Measurements from ENCODE around the gene ADAT1. TPM values are rescaled to one million over a fixed set of nuclear protein-coding genes. Genes with fewer than 3 reads are reported as not detected.

Gene ADAT1
- total and polyA plus RNA-seq, 2 donors: 22.2 to 23.2 TPM

DNA sequence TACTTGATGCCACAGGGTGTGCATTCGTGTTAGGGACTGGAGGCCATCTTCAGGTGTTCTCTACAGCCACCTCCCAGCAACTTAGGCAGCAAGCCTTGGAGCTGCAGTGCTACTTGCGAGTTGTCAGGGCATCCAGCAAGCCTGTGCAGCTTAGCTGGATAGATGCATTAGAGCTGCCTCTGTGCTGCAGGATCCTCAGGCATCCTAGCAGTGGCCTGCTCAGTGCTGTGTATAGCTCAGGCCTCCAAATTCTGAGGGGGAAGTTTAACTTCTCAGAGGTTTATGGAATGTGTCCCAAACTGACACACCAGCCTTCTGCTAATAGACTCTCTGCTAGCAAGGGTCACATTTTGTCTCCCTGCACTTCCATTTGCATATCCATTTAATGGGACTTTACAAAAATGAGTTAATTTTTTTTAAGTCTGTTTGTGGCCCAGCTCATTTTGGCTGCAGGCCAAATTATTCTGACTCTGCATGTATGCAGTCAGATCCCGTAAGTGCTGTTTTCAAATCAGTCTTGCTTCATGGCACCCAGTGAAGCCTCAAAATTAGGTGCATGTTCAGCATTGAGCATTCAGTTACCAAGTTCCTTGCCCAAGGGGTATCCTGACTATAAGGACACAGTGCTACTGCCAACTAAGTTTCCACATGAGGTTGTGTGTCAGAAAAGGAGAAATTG, 50.1 kb downstream of the ADAT1 start:
- H3K9me3 ChIP-seq (ENCODE audit: control insufficient read depth in 2 of 2, insufficient read depth in 1 of 2, low read length in 1 of 2): no peaks in the 10 kb centered on the region
- no peak overlapping the region for H3K4me3 ChIP-seq (ENCODE audit: low read length in 2 of 2)
- 93% methylated on average over 3 of the region's 3 CpGs for WGBS
- H3K27me3 ChIP-seq (ENCODE audit: control insufficient read depth in 2 of 2, insufficient read depth in 1 of 2, low read length in 1 of 2): no peaks in the 10 kb centered on the region
- H3K36me3 ChIP-seq (ENCODE audit: control insufficient read depth in 2 of 2, insufficient read depth in 2 of 2, low read length in 1 of 2): peaks cover 76 to 91% of the 10 kb centered on the region in 2 donors
- no peaks in the 10 kb centered on the region for H3K4me1 ChIP-seq (ENCODE audit: control insufficient read depth in 2 of 2, insufficient read depth in 2 of 2, low read length in 2 of 2)
- no peak for DNase-seq (ENCODE audit: low read depth in 6 of 9, low spot score in 9 of 9)
- H3K27ac ChIP-seq (ENCODE audit: low read depth in 1 of 2, low read length in 1 of 2): no peak overlapping the region

- peak overlapping the region in 1 of 2 donors; percentile 11 for H3K27ac ChIP-seq (ENCODE audit: low read depth in 1 of 2, low read length in 1 of 2)
- DNase-seq (ENCODE audit: low read depth in 6 of 9, low spot score in 9 of 9): peak in 1 of 9 donors; percentile 25
- no peaks in the 10 kb centered on the region for H3K9me3 ChIP-seq (ENCODE audit: control insufficient read depth in 2 of 2, insufficient read depth in 1 of 2, low read length in 1 of 2)
- H3K36me3 ChIP-seq (ENCODE audit: control insufficient read depth in 2 of 2, insufficient read depth in 2 of 2, low read length in 1 of 2): peaks cover 56 to 72% of the 10 kb centered on the region in 2 donors
- peaks cover 9 to 12% of the 10 kb centered on the region in 2 donors for H3K4me1 ChIP-seq (ENCODE audit: control insufficient read depth in 2 of 2, insufficient read depth in 2 of 2, low read length in 2 of 2)
- H3K27me3 ChIP-seq (ENCODE audit: control insufficient read depth in 2 of 2, insufficient read depth in 1 of 2, low read length in 1 of 2): no peaks in the 10 kb centered on the region
- WGBS: 92% methylated on average over 5 of the region's 5 CpGs
- no peak overlapping the region for H3K4me3 ChIP-seq (ENCODE audit: low read length in 2 of 2)
Observed at GRCh38 chr16:75570396-75571065, 52.5 kb downstream of the ADAT1 start.

GRCh38 chr16:75567911-75568310, 55.2 kb downstream of the ADAT1 start:
- 98% methylated on average over 4 of the region's 4 CpGs for WGBS
- H3K36me3 ChIP-seq (ENCODE audit: control insufficient read depth in 2 of 2, insufficient read depth in 2 of 2, low read length in 1 of 2): peaks cover 34 to 51% of the 10 kb centered on the region in 2 donors
- DNase-seq (ENCODE audit: low read depth in 6 of 9, low spot score in 9 of 9): no peak
- H3K9me3 ChIP-seq (ENCODE audit: control insufficient read depth in 2 of 2, insufficient read depth in 1 of 2, low read length in 1 of 2): no peaks in the 10 kb centered on the region
- H3K27ac ChIP-seq (ENCODE audit: low read depth in 1 of 2, low read length in 1 of 2): no peak overlapping the region
- H3K27me3 ChIP-seq (ENCODE audit: control insufficient read depth in 2 of 2, insufficient read depth in 1 of 2, low read length in 1 of 2): no peaks in the 10 kb centered on the region
- no peak overlapping the region for H3K4me3 ChIP-seq (ENCODE audit: low read length in 2 of 2)
- H3K4me1 ChIP-seq (ENCODE audit: control insufficient read depth in 2 of 2, insufficient read depth in 2 of 2, low read length in 2 of 2): peaks cover 9 to 20% of the 10 kb centered on the region in 2 donors

GRCh38 chr16:75566758-75567255, 56.3 kb downstream of the ADAT1 start:
- peak overlapping the region; percentile 81 to 91 for H3K4me3 ChIP-seq (ENCODE audit: low read length in 2 of 2)
- no peaks in the 10 kb centered on the region for H3K9me3 ChIP-seq (ENCODE audit: control insufficient read depth in 2 of 2, insufficient read depth in 1 of 2, low read length in 1 of 2)
- DNase-seq (ENCODE audit: low read depth in 6 of 9, low spot score in 9 of 9): peak in 1 of 9 donors; percentile 15
- no peaks in the 10 kb centered on the region for H3K27me3 ChIP-seq (ENCODE audit: control insufficient read depth in 2 of 2, insufficient read depth in 1 of 2, low read length in 1 of 2)
- peaks cover 24 to 39% of the 10 kb centered on the region in 2 donors for H3K36me3 ChIP-seq (ENCODE audit: control insufficient read depth in 2 of 2, insufficient read depth in 2 of 2, low read length in 1 of 2)
- peaks cover 9 to 20% of the 10 kb centered on the region in 2 donors for H3K4me1 ChIP-seq (ENCODE audit: control insufficient read depth in 2 of 2, insufficient read depth in 2 of 2, low read length in 2 of 2)
- WGBS: 6% methylated on average over 32 of the region's 32 CpGs
- H3K27ac ChIP-seq (ENCODE audit: low read depth in 1 of 2, low read length in 1 of 2): no peak overlapping the region

DNA sequence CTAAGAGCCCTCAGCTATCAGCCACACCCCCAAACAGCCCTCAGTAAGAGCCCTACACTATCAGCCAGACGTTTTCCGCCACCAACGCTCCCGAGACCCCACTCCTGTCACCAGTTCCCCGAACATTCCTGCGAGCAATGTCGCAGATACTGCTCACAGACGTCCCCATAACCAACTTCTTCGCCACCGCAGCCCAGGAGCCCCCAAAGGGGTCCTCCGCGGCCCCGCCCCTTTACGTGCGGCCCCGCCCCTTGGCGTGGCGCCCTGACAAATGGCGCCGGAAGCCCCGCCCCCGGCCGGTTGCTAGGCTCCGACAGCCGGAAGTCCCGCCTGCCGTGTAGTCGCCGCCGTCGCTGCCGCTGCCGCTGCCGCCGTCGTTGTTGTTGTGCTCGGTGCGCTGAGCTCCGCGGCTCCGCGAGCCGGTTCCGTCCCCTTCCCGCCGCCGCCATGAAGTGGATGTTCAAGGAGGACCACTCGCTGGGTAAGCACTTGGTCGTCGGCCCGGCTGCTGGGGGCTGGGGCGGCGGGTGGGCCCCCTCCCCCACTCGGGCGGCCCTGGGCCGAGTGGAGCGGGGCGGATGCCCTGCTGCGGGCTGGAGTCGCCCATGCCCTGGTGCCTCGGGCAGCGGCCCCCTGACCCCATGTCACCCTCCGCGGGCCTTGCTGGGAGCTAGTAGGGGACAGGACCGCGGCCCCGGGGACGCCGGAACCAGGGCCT, 56.9 kb downstream of the ADAT1 start, which contains the start of gene GABARAPL2:
Gene GABARAPL2 (plus strand): TSS at position 340 of the 718 bp plus-strand sequence. CDS start 108 bp downstream, at position 448.
- WGBS: under 1% methylated on average over 69 of the region's 69 CpGs
- H3K4me1 ChIP-seq (ENCODE audit: control insufficient read depth in 2 of 2, insufficient read depth in 2 of 2, low read length in 2 of 2): peaks cover 9 to 20% of the 10 kb centered on the region in 2 donors

GRCh38 chr16:75565640-75566039, 57.4 kb downstream of the ADAT1 start:
- H3K9me3 ChIP-seq (ENCODE audit: control insufficient read depth in 2 of 2, insufficient read depth in 1 of 2, low read length in 1 of 2): no peaks in the 10 kb centered on the region

More for the DNA sequence above, 56.9 kb downstream of the ADAT1 start, which contains the start of gene GABARAPL2:
- DNase-seq (ENCODE audit: low read depth in 6 of 9, low spot score in 9 of 9): peak; percentile 71 to 95 (median 87)
- Histone ChIP-seq H3K4me3 (ENCODE audit: low read length in 2 of 2) (peak within 1 kb of the TSS; percentile 81 to 91), H3K9me3 (ENCODE audit: control insufficient read depth in 2 of 2, insufficient read depth in 1 of 2, low read length in 1 of 2) (no peaks in the 10 kb centered on the region), H3K27ac (ENCODE audit: low read depth in 1 of 2, low read length in 1 of 2) (peak within 1 kb of the TSS; percentile 50 to 71), H3K27me3 (ENCODE audit: control insufficient read depth in 2 of 2, insufficient read depth in 1 of 2, low read length in 1 of 2) (no peaks in the 10 kb centered on the region), H3K36me3 (ENCODE audit: control insufficient read depth in 2 of 2, insufficient read depth in 2 of 2, low read length in 1 of 2) (peaks cover 24 to 35% of the 10 kb centered on the region in 2 donors)

GRCh38 chr16:75559564-75560372, 63.3 kb downstream of the ADAT1 start:
- WGBS: 85% methylated on average over 10 of the region's 10 CpGs
- DNase-seq (ENCODE audit: low read depth in 6 of 9, low spot score in 9 of 9): no peak

More at GRCh38 chr16:75565640-75566039, 57.4 kb downstream of the ADAT1 start:
- Histone ChIP-seq H3K27me3 (ENCODE audit: control insufficient read depth in 2 of 2, insufficient read depth in 1 of 2, low read length in 1 of 2) (peaks cover 0 to 2% of the 10 kb centered on the region in 2 donors), H3K36me3 (ENCODE audit: control insufficient read depth in 2 of 2, insufficient read depth in 2 of 2, low read length in 1 of 2) (peaks cover 21 to 30% of the 10 kb centered on the region in 2 donors), H3K27ac (ENCODE audit: low read depth in 1 of 2, low read length in 1 of 2) (peak overlapping the region; percentile 50 to 64), H3K4me3 (ENCODE audit: low read length in 2 of 2) (peak overlapping the region; percentile 81 to 91), H3K4me1 (ENCODE audit: control insufficient read depth in 2 of 2, insufficient read depth in 2 of 2, low read length in 2 of 2) (peaks cover 9 to 20% of the 10 kb centered on the region in 2 donors)
- no peak for DNase-seq (ENCODE audit: low read depth in 6 of 9, low spot score in 9 of 9)
- 27% methylated on average over 15 of the region's 15 CpGs for WGBS

DNA sequence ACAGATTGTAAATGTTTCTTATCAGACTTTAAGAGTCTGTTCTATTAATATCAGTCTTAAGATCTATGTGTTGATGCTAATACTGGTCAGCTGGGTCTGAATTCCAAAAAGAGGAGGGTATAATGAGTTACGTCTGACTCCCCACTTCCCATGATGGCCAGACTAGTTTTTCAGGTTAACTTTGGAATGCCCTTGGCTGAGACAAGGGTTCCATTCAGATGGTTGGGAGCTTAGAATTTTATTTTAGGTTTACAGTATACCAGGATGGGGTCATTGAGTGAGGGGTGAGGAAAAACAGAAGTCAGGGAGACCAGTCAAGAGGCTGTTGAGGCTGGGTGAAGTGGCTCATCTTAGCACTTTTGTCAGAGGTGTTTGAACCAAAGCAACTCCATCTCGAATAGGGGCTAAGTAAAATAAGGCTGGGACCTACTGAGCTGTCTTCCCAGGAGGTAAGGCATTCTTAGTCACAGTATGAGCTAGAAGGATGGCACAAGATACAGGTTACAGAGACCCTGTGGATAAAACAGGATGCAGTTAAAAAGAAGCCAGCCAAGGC, 64.2 kb downstream of the ADAT1 start:
- H3K4me1 ChIP-seq (ENCODE audit: control insufficient read depth in 2 of 2, insufficient read depth in 2 of 2, low read length in 2 of 2): peaks cover 9 to 15% of the 10 kb centered on the region in 2 donors
- H3K27ac ChIP-seq (ENCODE audit: low read depth in 1 of 2, low read length in 1 of 2): no peak overlapping the region
- H3K27me3 ChIP-seq (ENCODE audit: control insufficient read depth in 2 of 2, insufficient read depth in 1 of 2, low read length in 1 of 2): peaks cover 0 to 20% of the 10 kb centered on the region in 2 donors
- WGBS: 89% methylated on average over 2 of the region's 2 CpGs
- H3K9me3 ChIP-seq (ENCODE audit: control insufficient read depth in 2 of 2, insufficient read depth in 1 of 2, low read length in 1 of 2): peaks cover 0 to 4% of the 10 kb centered on the region in 2 donors
- no peaks in the 10 kb centered on the region for H3K36me3 ChIP-seq (ENCODE audit: control insufficient read depth in 2 of 2, insufficient read depth in 2 of 2, low read length in 1 of 2)
- no peak overlapping the region for H3K4me3 ChIP-seq (ENCODE audit: low read length in 2 of 2)
- no peak for DNase-seq (ENCODE audit: low read depth in 6 of 9, low spot score in 9 of 9)

More at GRCh38 chr16:75559564-75560372, 63.3 kb downstream of the ADAT1 start:
- Histone ChIP-seq H3K9me3 (ENCODE audit: control insufficient read depth in 2 of 2, insufficient read depth in 1 of 2, low read length in 1 of 2) (peaks cover 0 to 4% of the 10 kb centered on the region in 2 donors), H3K4me1 (ENCODE audit: control insufficient read depth in 2 of 2, insufficient read depth in 2 of 2, low read length in 2 of 2) (peaks cover 9 to 15% of the 10 kb centered on the region in 2 donors), H3K36me3 (ENCODE audit: control insufficient read depth in 2 of 2, insufficient read depth in 2 of 2, low read length in 1 of 2) (no peaks in the 10 kb centered on the region), H3K27me3 (ENCODE audit: control insufficient read depth in 2 of 2, insufficient read depth in 1 of 2, low read length in 1 of 2) (peaks cover 0 to 13% of the 10 kb centered on the region in 2 donors), H3K4me3 (ENCODE audit: low read length in 2 of 2) (no peak overlapping the region), H3K27ac (ENCODE audit: low read depth in 1 of 2, low read length in 1 of 2) (no peak overlapping the region)
